HG03103 (cell line): ENCODE measurements around the gene STAT5A.

Source experiments
- ATAC-seq: cut with Tn5 transposase; IDR thresholded peaks from one replicate; pipeline ENCODE4 v1.9.1; 2021; ENCODE audit warnings: low read depth; ENCODE audit not compliant: unreplicated experiment

Gene STAT5A

DNA sequence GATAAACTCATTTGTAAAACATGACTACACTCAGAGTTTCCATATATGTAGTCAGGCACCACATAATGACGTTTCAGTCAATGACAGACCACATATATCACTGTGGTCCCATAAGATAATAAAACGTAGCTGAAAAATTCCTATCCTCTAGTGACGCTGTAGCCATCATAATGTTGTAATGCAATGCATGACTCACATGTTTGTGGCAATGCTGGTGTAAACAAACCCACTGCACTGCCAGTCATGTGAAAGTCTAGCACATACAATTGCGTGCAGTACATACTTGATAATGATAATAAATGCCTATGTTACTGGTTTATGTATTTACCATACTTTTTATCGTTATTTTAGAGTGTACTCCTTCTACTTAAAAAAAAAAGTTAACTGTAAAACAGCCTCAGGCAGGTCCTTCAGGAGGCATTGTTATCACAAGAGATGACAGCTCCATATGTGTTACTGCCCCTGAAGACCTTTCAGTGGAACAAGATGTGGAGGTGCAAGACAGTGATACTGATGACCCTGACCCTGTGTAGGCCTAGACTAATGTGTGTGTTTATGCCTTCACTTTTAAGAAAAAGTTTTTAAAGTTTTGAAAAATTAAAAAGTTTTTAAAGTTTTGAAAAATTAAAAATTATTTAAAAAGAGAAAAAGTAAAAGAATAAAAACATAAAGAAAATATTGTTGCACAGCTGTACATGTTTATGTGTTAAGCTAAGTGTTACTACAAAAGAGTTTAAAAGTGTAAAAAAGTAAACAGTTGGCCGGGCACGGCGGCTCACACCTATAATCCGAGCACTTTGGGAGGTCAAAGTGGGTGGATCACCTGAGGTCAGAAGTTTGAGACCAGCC is 21.2 kb upstream of the STAT5A start:
- no peak for ATAC-seq

DNA sequence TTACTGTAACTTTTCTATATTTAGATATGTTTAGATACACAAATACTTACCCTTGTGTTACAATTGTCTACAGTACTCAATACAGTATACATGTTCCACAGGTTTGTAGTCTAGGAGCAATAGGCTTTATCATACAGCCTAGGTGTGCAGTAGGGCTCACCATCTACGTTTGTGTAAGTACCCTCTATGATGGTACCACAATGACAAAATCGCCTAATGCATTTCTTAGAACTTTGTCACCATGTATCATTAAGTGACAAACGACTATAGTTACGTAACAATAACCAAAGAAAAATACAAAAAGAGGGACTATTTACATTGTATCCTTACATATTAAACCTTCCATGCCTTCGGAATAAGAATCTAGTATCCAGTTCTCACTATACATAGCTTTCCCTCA is 20.1 kb upstream of the STAT5A start:
- no peak for ATAC-seq

GRCh38 chr17:42270170-42270535 is 18.1 kb upstream of the STAT5A start:
- no peak for ATAC-seq

- no peak for ATAC-seq
Observed at GRCh38 chr17:42270596-42270995, 17.7 kb upstream of the STAT5A start.

GRCh38 chr17:42271006-42271778 is 17.1 kb upstream of the STAT5A start:
- no peak for ATAC-seq

DNA sequence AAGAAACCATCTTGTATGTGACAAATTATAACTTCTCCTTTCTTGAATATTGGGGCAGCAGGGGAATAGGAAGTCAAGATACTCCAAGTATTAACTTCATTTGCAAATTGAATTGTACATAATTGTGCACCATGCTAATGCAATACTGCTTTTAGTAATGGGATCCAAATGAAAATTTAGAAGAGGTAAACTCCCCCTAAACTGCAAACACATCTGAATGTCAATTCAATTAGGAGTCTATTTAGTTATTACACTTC is 16.6 kb upstream of the STAT5A start:
- ATAC-seq = no peak

- ATAC-seq = no peak
Observed at GRCh38 chr17:42272162-42272907, 16.0 kb upstream of the STAT5A start.

DNA sequence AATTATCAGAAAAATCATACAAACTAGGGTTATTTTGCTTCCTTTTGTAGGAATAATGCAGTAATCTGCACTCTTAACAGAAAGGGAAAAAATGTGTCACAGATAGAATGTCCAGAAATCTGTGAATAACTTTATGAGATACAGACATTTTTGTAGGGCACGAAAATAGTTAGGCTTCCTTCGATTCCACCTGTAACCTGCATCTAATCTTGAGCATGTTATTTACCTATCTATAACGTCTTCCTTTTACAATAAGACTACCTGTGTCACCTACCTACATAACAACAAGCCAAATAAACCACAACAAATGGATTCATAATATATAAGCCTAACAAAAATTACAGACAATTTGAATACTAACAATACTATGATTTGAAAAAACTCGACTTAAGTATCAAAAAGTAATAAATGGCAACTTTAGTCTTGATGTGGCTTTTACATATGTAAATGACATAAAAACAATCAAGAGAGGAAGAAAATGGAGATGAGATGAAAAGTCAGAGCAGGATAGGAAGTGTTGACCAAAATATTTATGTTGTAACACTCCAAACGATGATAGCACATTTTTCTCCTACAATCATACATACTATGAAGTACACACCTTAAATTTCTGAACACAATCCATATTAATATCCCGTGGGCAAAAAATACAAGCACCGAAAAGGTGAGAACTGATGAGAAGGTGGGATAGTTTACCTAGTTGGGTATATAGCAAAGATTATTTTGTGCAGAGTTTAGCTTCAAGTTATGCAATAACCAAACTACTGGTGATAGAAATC is 14.6 kb upstream of the STAT5A start:
- no peak for ATAC-seq

DNA sequence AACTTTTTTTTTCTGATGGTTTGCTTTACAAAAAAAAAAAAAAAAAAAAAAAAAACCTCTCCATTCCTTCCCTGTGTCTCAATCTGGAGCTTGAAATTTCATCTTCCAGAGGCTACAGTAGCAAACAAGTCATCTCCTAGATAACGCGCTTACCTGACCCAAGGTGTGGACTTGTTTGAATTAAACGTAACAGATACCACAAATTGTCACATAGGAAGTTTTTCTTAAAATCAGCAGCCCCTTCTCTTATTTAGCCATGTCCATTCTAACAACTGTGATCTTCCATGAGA is 14.1 kb upstream of the STAT5A start:
- ATAC-seq = no peak

GRCh38 chr17:42274812-42275526 is 13.3 kb upstream of the STAT5A start:
- no peak for ATAC-seq

- no peak for ATAC-seq
Observed at GRCh38 chr17:42275527-42276358, 12.6 kb upstream of the STAT5A start.

GRCh38 chr17:42276359-42276608 is 12.0 kb upstream of the STAT5A start, which contains the start of gene STAT5B:
STAT5B (minus strand) TSS chr17:42276391; CDS start chr17:42232127, 44,264 bp downstream.
- ATAC-seq = no peak

DNA sequence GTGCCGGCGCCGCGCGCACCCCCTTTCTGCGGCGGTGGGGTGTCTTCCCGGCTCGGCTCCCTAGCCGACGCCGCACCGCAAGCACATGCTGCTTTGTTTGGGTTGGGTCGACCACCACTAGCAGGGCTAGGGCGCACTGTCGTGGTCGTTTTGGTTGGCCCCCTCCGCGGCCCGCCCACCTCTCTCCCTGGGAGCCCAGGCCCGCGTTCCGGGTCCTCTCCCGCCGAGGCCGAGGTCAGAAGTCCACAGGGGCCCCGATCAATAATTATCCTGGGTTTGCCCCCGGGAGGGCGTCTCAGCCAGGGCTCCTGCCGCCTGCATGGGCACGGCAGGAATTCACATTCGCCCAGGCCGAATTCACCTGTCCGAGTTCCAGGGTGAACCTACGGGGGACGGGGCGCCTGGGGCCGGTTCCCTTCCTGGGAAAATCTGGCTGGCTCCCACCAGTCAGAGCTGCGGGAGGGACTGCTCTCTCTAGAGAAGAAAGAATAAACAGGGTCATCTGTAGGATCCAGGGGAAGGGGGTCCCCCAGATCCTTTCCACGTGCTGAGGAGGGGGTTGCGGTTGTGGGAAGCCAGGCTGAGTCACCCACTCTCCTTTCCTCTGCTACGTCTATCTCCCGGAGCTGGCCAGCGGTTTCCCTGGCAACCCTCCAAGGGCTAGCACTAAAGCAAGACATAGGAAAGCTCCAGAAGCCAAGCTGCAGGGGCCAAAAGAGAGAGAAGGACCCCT is 11.5 kb upstream of the STAT5A start:
- ATAC-seq = no peak

- ATAC-seq = no peak
Observed at GRCh38 chr17:42277342-42277712, 11.0 kb upstream of the STAT5A start.

DNA sequence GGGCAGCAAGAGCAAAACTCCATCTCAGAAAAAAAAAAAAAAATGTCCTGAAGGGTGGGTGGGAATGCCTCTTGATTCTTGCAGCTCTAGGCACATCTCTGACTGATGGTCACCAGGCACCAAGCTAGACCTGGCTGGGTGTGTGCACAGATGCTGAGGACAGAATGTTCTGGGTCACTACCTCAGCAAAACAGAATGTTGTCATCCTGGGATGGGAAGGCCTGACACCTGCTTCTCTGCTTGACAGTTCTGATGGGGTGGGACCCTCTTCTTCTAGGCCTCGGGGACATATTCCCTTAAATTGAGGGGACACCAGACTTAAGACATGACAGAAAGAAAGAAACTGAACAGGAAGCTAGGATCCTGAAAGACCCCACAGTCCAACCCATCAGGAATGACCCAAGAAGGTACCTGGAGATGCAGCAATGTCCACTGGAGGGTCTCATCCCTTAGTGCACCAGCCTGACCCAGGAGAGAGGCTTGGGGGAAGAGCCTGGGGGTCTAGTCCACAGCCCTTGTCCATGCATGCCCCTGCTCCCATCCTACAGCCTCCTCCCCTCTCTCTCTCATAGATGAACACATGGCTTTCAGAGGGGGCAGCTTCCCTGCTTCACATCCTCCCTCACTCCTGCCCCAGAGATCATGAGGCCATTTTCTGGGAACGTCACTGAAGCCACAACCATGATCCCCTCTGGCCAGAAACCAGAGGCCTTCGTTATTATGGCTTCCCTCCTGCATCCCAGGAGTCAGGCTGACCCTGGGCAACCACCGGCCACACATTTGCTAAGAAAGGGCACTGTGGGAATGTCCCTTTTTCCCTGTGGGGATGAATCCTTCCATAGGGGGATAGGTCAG is 8.3 kb upstream of the STAT5A start:
- ATAC-seq = no peak

- no peak for ATAC-seq
Observed at GRCh38 chr17:42281571-42282096, 6.7 kb upstream of the STAT5A start.

- no peak for ATAC-seq
Observed at GRCh38 chr17:42282478-42283080, 5.7 kb upstream of the STAT5A start.
